Measurements from ENCODE around the gene TBC1D8.

TBC1D8 gene

GRCh38 chr2:101096619-101097142, 54.5 kb downstream of the TBC1D8 start:
- no peak for DNase-seq (ENCODE audit: low spot score)
- Histone ChIP-seq H3K9ac (ENCODE audit: low read depth, low read length, poor library complexity) (no peak overlapping the region), H2BK5ac (ENCODE audit: low read length) (no peak overlapping the region), H3K27me3 (ENCODE audit: control insufficient read depth in 3 of 3, insufficient read depth in 3 of 3, low read depth in 1 of 3, low read length in 3 of 3) (no peaks in the 10 kb centered on the region), H4K8ac (ENCODE audit: low read depth, low read length) (no peak overlapping the region), H3K14ac (ENCODE audit: low read length) (no peak overlapping the region), H3K4me1 (ENCODE audit: control insufficient read depth in 2 of 2, insufficient read depth in 1 of 2, low read depth in 1 of 2, low read length in 2 of 2) (no peaks in the 10 kb centered on the region), H2BK15ac (ENCODE audit: low read length) (no peak overlapping the region), H3K4ac (ENCODE audit: low read length) (no peak overlapping the region), H2AK5ac (ENCODE audit: low read depth, low read length) (no peak overlapping the region), H3K27ac (replicated peaks; ENCODE audit: low read length) (no peak overlapping the region), H3K4me3 (ENCODE audit: low read length in 2 of 2) (no peak overlapping the region), H2AFZ (ENCODE audit: low read length) (no peak overlapping the region), H3K4me2 (ENCODE audit: insufficient read depth, low read length, poor library complexity, severe bottlenecking) (no peak overlapping the region), H2BK12ac (ENCODE audit: low read length) (no peak overlapping the region), H3K18ac (ENCODE audit: low read length) (no peak overlapping the region), H3K36me3 (replicated peaks in 1 of 2; ENCODE audit: control insufficient read depth in 2 of 2, insufficient read depth in 2 of 2, low read length in 2 of 2) (no peaks in the 10 kb centered on the region), H4K91ac (ENCODE audit: low read depth, low read length, poor library complexity) (no peak overlapping the region), H3K23ac (ENCODE audit: low read depth, low read length, poor library complexity) (no peak overlapping the region), H3K9me3 (replicated peaks in 1 of 2; ENCODE audit: control insufficient read depth in 2 of 2, insufficient read depth in 1 of 2, low read depth in 1 of 2, low read length in 2 of 2) (no peaks in the 10 kb centered on the region), H2BK120ac (ENCODE audit: low read depth, low read length) (no peak overlapping the region), H3K79me1 (ENCODE audit: low read depth, low read length) (no peaks in the 10 kb centered on the region)
- WGBS, 2 donors (ENCODE audit: extremely low coverage in 2 of 2, insufficient read length in 2 of 2, insufficient replicate concordance in 1 of 2) = no CpG with 5 or more reads among the region's 4 CpGs

GRCh38 chr2:101094351-101094750, 56.8 kb downstream of the TBC1D8 start:
- Histone ChIP-seq H3K9ac (ENCODE audit: low read depth, low read length, poor library complexity) (no peak overlapping the region), H3K79me1 (ENCODE audit: low read depth, low read length) (no peaks in the 10 kb centered on the region), H3K9me3 (replicated peaks in 1 of 2; ENCODE audit: control insufficient read depth in 2 of 2, insufficient read depth in 1 of 2, low read depth in 1 of 2, low read length in 2 of 2) (no peaks in the 10 kb centered on the region), H2BK120ac (ENCODE audit: low read depth, low read length) (no peak overlapping the region), H3K36me3 (replicated peaks in 1 of 2; ENCODE audit: control insufficient read depth in 2 of 2, insufficient read depth in 2 of 2, low read length in 2 of 2) (no peaks in the 10 kb centered on the region), H3K18ac (ENCODE audit: low read length) (no peak overlapping the region), H3K23ac (ENCODE audit: low read depth, low read length, poor library complexity) (no peak overlapping the region), H3K4me1 (ENCODE audit: control insufficient read depth in 2 of 2, insufficient read depth in 1 of 2, low read depth in 1 of 2, low read length in 2 of 2) (peaks cover 0 to 2% of the 10 kb centered on the region in 2 donors), H3K4me2 (ENCODE audit: insufficient read depth, low read length, poor library complexity, severe bottlenecking) (no peak overlapping the region), H4K91ac (ENCODE audit: low read depth, low read length, poor library complexity) (no peak overlapping the region), H2BK5ac (ENCODE audit: low read length) (no peak overlapping the region), H2AFZ (ENCODE audit: low read length) (no peak overlapping the region), H2AK5ac (ENCODE audit: low read depth, low read length) (no peak overlapping the region), H3K27me3 (ENCODE audit: control insufficient read depth in 3 of 3, insufficient read depth in 3 of 3, low read depth in 1 of 3, low read length in 3 of 3) (no peaks in the 10 kb centered on the region), H3K4ac (ENCODE audit: low read length) (no peak overlapping the region), H3K14ac (ENCODE audit: low read length) (no peak overlapping the region), H3K27ac (replicated peaks; ENCODE audit: low read length) (no peak overlapping the region), H3K4me3 (ENCODE audit: low read length in 2 of 2) (no peak overlapping the region), H4K8ac (ENCODE audit: low read depth, low read length) (no peak overlapping the region), H2BK15ac (ENCODE audit: low read length) (no peak overlapping the region), H2BK12ac (ENCODE audit: low read length) (no peak overlapping the region)
- WGBS, 2 donors (ENCODE audit: extremely low coverage in 2 of 2, insufficient read length in 2 of 2, insufficient replicate concordance in 1 of 2) = no CpG with 5 or more reads among the region's 1 CpG
- DNase-seq (ENCODE audit: low spot score) = no peak

GRCh38 chr2:101089942-101090799, 61.0 kb downstream of the TBC1D8 start:
- peaks cover 0 to 2% of the 10 kb centered on the region in 2 donors for H3K4me1 ChIP-seq (ENCODE audit: control insufficient read depth in 2 of 2, insufficient read depth in 1 of 2, low read depth in 1 of 2, low read length in 2 of 2)
- no peak overlapping the region for H3K4me3 ChIP-seq (ENCODE audit: low read length in 2 of 2)

GRCh38 chr2:101089419-101089818, 61.8 kb downstream of the TBC1D8 start:
- DNase-seq (ENCODE audit: low spot score) = no peak

More at GRCh38 chr2:101089942-101090799, 61.0 kb downstream of the TBC1D8 start:
- Histone ChIP-seq H4K8ac (ENCODE audit: low read depth, low read length) (no peak overlapping the region), H2AFZ (ENCODE audit: low read length) (no peak overlapping the region), H2BK12ac (ENCODE audit: low read length) (no peak overlapping the region), H3K9me3 (replicated peaks in 1 of 2; ENCODE audit: control insufficient read depth in 2 of 2, insufficient read depth in 1 of 2, low read depth in 1 of 2, low read length in 2 of 2) (no peaks in the 10 kb centered on the region), H3K23ac (ENCODE audit: low read depth, low read length, poor library complexity) (no peak overlapping the region), H3K18ac (ENCODE audit: low read length) (no peak overlapping the region), H3K36me3 (replicated peaks in 1 of 2; ENCODE audit: control insufficient read depth in 2 of 2, insufficient read depth in 2 of 2, low read length in 2 of 2) (no peaks in the 10 kb centered on the region), H2BK15ac (ENCODE audit: low read length) (no peak overlapping the region), H3K79me1 (ENCODE audit: low read depth, low read length) (no peaks in the 10 kb centered on the region), H3K9ac (ENCODE audit: low read depth, low read length, poor library complexity) (no peak overlapping the region), H3K27ac (replicated peaks; ENCODE audit: low read length) (no peak overlapping the region), H4K91ac (ENCODE audit: low read depth, low read length, poor library complexity) (no peak overlapping the region), H3K4ac (ENCODE audit: low read length) (no peak overlapping the region), H2BK120ac (ENCODE audit: low read depth, low read length) (no peak overlapping the region), H3K14ac (ENCODE audit: low read length) (no peak overlapping the region), H2BK5ac (ENCODE audit: low read length) (no peak overlapping the region), H3K4me2 (ENCODE audit: insufficient read depth, low read length, poor library complexity, severe bottlenecking) (no peak overlapping the region), H2AK5ac (ENCODE audit: low read depth, low read length) (peak overlapping the region; percentile 24), H3K27me3 (ENCODE audit: control insufficient read depth in 3 of 3, insufficient read depth in 3 of 3, low read depth in 1 of 3, low read length in 3 of 3) (no peaks in the 10 kb centered on the region)
- DNase-seq (ENCODE audit: low spot score) = no peak
- WGBS, 2 donors (ENCODE audit: extremely low coverage in 2 of 2, insufficient read length in 2 of 2, insufficient replicate concordance in 1 of 2) = no CpG with 5 or more reads among the region's 12 CpGs

More at GRCh38 chr2:101089419-101089818, 61.8 kb downstream of the TBC1D8 start:
- H3K23ac ChIP-seq (ENCODE audit: low read depth, low read length, poor library complexity) = no peak overlapping the region
- no peak overlapping the region for H2AK5ac ChIP-seq (ENCODE audit: low read depth, low read length)
- H4K91ac ChIP-seq (ENCODE audit: low read depth, low read length, poor library complexity) = no peak overlapping the region
- H2AFZ ChIP-seq (ENCODE audit: low read length) = no peak overlapping the region
- no peak overlapping the region for H3K14ac ChIP-seq (ENCODE audit: low read length)
- H3K27ac ChIP-seq (replicated peaks; ENCODE audit: low read length) = no peak overlapping the region
- no peak overlapping the region for H2BK12ac ChIP-seq (ENCODE audit: low read length)
- no peaks in the 10 kb centered on the region for H3K36me3 ChIP-seq (replicated peaks in 1 of 2; ENCODE audit: control insufficient read depth in 2 of 2, insufficient read depth in 2 of 2, low read length in 2 of 2)
- no peaks in the 10 kb centered on the region for H3K9me3 ChIP-seq (replicated peaks in 1 of 2; ENCODE audit: control insufficient read depth in 2 of 2, insufficient read depth in 1 of 2, low read depth in 1 of 2, low read length in 2 of 2)
- no peak overlapping the region for H2BK120ac ChIP-seq (ENCODE audit: low read depth, low read length)
- peaks cover 0 to 2% of the 10 kb centered on the region in 2 donors for H3K4me1 ChIP-seq (ENCODE audit: control insufficient read depth in 2 of 2, insufficient read depth in 1 of 2, low read depth in 1 of 2, low read length in 2 of 2)
- no peak overlapping the region for H3K4me2 ChIP-seq (ENCODE audit: insufficient read depth, low read length, poor library complexity, severe bottlenecking)
- no peak overlapping the region for H2BK5ac ChIP-seq (ENCODE audit: low read length)
- no peak overlapping the region for H3K4me3 ChIP-seq (ENCODE audit: low read length in 2 of 2)
- no peak overlapping the region for H3K4ac ChIP-seq (ENCODE audit: low read length)
- no peak overlapping the region for H2BK15ac ChIP-seq (ENCODE audit: low read length)
- no peaks in the 10 kb centered on the region for H3K27me3 ChIP-seq (ENCODE audit: control insufficient read depth in 3 of 3, insufficient read depth in 3 of 3, low read depth in 1 of 3, low read length in 3 of 3)
- no peak overlapping the region for H3K9ac ChIP-seq (ENCODE audit: low read depth, low read length, poor library complexity)
- H3K18ac ChIP-seq (ENCODE audit: low read length) = no peak overlapping the region
- H3K79me1 ChIP-seq (ENCODE audit: low read depth, low read length) = no peaks in the 10 kb centered on the region
- H4K8ac ChIP-seq (ENCODE audit: low read depth, low read length) = no peak overlapping the region
- no CpG with 5 or more reads among the region's 1 CpG for WGBS, 2 donors (ENCODE audit: extremely low coverage in 2 of 2, insufficient read length in 2 of 2, insufficient replicate concordance in 1 of 2)

All from neuronal stem cell (in vitro differentiated cells).